NT2/D1 (cell line): ENCODE results near the gene MRTFB.

Source experiments
- DNase-seq: peaks from one replicate; pipeline ENCODE4 v3.0.0-alpha.2; 2011; ENCODE audit warnings: low read depth, low spot score
- H3K27me3 ChIP-seq: 2 replicates; pipeline ENCODE4 v1.6.0; 2011; ENCODE audit warnings: mild to moderate bottlenecking; ENCODE audit not compliant: insufficient read length, insufficient read depth
- H3K36me3 ChIP-seq: 2 replicates; pipeline ENCODE4 v1.6.1; 2011; ENCODE audit warnings: mild to moderate bottlenecking, low read length, mixed read lengths; ENCODE audit not compliant: insufficient read depth, insufficient read length
- H3K4me1 ChIP-seq: 2 replicates; pipeline ENCODE4 v1.5.1; 2011; ENCODE audit not compliant: insufficient read depth, insufficient read length
- H3K4me3 ChIP-seq: 2 replicates; pipeline ENCODE4 v1.5.1; 2011; ENCODE audit warnings: low read depth; ENCODE audit not compliant: insufficient read length
- H3K9ac ChIP-seq: 2 replicates; pipeline ENCODE4 v1.6.0; 2011; ENCODE audit warnings: low read depth; ENCODE audit not compliant: insufficient read length
- H3K9me3 ChIP-seq: 2 replicates; pipeline ENCODE4 v1.5.1; 2011; ENCODE audit warnings: mild to moderate bottlenecking, low read length; ENCODE audit not compliant: insufficient read depth
- SUZ12 ChIP-seq: IDR thresholded peaks from 2 replicates; pipeline ENCODE4 v1.6.1; 2011; ENCODE audit not compliant: insufficient read length, insufficient read depth; ENCODE audit errors: extremely low read depth
- YY1 ChIP-seq: IDR thresholded peaks from 2 replicates; pipeline ENCODE4 v1.6.1; 2011; ENCODE audit not compliant: insufficient read length, insufficient read depth
- ZNF274 ChIP-seq: IDR thresholded peaks from 2 replicates; pipeline ENCODE4 v1.6.1; 2011; ENCODE audit warnings: mild to moderate bottlenecking, low read depth, low read length

MRTFB gene

GRCh38 chr16:14199624-14200023 is 128.5 kb downstream of the MRTFB start:
- H3K36me3 ChIP-seq: peaks cover 3% of the 10 kb centered on the region

DNA sequence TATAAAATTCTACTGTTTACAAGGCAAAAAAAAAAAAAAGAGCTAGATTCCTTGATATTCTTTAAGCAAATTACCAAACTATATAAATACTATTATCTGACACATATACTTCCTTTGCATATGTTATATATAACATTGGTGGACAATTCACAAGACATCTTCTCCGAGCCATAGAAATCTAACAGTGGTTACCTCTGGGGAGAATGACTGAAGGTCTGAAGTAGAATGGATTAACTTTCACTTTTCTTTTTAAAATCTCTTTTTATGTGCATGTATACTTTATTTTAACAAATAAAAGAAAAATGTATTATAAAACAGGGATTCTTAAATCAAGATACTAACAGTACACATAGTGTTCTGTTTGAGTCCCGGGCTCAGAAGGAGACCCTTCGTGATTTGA is 131.0 kb downstream of the MRTFB start:
- DNase-seq: no peak
- Histone ChIP-seq H3K4me1 (no peaks in the 10 kb centered on the region), H3K9me3 (no peaks in the 10 kb centered on the region), H3K4me3 (no peak overlapping the region), H3K9ac (no peak overlapping the region), H3K36me3 (peaks cover 6% of the 10 kb centered on the region), H3K27me3 (no peaks in the 10 kb centered on the region)
- TF ChIP-seq ZNF274 (no peak), SUZ12 (no peak), YY1 (no peak)

More at GRCh38 chr16:14199624-14200023, 128.5 kb downstream of the MRTFB start:
- Histone ChIP-seq H3K4me3 (no peak overlapping the region), H3K9ac (no peak overlapping the region), H3K9me3 (no peaks in the 10 kb centered on the region), H3K4me1 (no peaks in the 10 kb centered on the region), H3K27me3 (no peaks in the 10 kb centered on the region)
- TF ChIP-seq YY1 (no peak), SUZ12 (no peak), ZNF274 (no peak)
- no peak for DNase-seq

GRCh38 chr16:14202697-14203096 is 131.6 kb downstream of the MRTFB start:
- no peak for DNase-seq
- Histone ChIP-seq H3K4me1 (no peaks in the 10 kb centered on the region), H3K9ac (no peak overlapping the region), H3K9me3 (no peaks in the 10 kb centered on the region), H3K4me3 (no peak overlapping the region), H3K36me3 (peaks cover 6% of the 10 kb centered on the region), H3K27me3 (no peaks in the 10 kb centered on the region)
- TF ChIP-seq SUZ12 (no peak), ZNF274 (no peak), YY1 (no peak)

DNA sequence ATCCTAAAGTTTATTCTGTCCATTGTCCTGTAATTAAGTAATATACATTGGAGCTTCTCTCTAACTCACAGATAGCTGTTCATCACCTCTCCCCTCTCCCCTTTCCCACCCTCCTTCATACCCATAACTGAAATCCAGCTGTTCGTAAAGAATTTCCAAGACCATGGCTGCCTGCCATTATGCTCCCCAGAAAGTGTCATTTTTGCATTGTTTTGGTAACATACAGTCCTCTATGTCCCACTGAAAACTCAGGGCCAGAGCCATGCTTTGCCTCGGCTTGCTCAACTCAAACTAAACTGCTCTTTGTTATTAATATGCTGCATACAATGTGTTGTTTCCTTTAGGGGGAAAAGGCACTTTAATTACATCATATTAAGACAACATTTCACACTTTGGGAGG is 132.0 kb downstream of the MRTFB start:
- Histone ChIP-seq H3K36me3 (peaks cover 6% of the 10 kb centered on the region), H3K27me3 (no peaks in the 10 kb centered on the region), H3K9me3 (no peaks in the 10 kb centered on the region), H3K4me3 (no peak overlapping the region), H3K4me1 (no peaks in the 10 kb centered on the region), H3K9ac (no peak overlapping the region)
- no peak for DNase-seq
- TF ChIP-seq SUZ12 (no peak), YY1 (no peak), ZNF274 (no peak)

DNA sequence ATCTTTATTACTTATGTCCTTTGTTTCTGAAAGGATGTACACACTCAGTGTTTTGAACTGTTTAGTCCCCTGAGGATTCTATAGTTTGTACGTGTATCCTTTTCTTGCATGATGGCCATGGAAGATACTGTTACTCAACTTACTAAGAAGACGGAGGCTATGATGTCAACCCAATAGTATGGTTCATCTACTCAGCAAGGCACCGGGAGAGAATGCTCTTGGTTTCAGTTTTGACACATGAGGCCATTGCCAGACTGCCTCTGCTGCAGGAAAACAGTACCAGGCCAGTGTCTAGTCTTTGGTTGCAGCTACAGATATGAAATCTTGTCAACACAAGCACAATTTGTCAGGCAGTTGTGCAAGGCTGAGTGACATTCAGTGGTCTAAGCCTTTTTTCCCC is 134.5 kb downstream of the MRTFB start:
- Histone ChIP-seq H3K9ac (no peak overlapping the region), H3K9me3 (no peaks in the 10 kb centered on the region), H3K36me3 (peaks cover 8% of the 10 kb centered on the region), H3K4me3 (no peak overlapping the region), H3K4me1 (no peaks in the 10 kb centered on the region), H3K27me3 (no peaks in the 10 kb centered on the region)
- TF ChIP-seq ZNF274 (no peak), SUZ12 (no peak), YY1 (no peak)
- no peak for DNase-seq

- Histone ChIP-seq H3K4me1 (no peaks in the 10 kb centered on the region), H3K9me3 (no peaks in the 10 kb centered on the region), H3K36me3 (peaks cover 31% of the 10 kb centered on the region), H3K9ac (no peak overlapping the region), H3K4me3 (no peak overlapping the region), H3K27me3 (no peaks in the 10 kb centered on the region)
- TF ChIP-seq ZNF274 (no peak), SUZ12 (no peak), YY1 (no peak)
- no peak for DNase-seq
Measured at GRCh38 chr16:14211856-14212543, 140.9 kb downstream of the MRTFB start.

GRCh38 chr16:14215941-14216340 is 144.8 kb downstream of the MRTFB start:
- no peaks in the 10 kb centered on the region for H3K4me1 ChIP-seq
- peaks cover 43% of the 10 kb centered on the region for H3K36me3 ChIP-seq
- no peak overlapping the region for H3K4me3 ChIP-seq
- DNase-seq: no peak
- H3K9ac ChIP-seq: no peak overlapping the region
- TF ChIP-seq SUZ12 (no peak), ZNF274 (no peak), YY1 (no peak)
- no peaks in the 10 kb centered on the region for H3K9me3 ChIP-seq
- H3K27me3 ChIP-seq: no peaks in the 10 kb centered on the region

GRCh38 chr16:14219983-14220382 is 148.9 kb downstream of the MRTFB start:
- DNase-seq: no peak
- H3K36me3 ChIP-seq: peaks cover 34% of the 10 kb centered on the region

More at GRCh38 chr16:14219983-14220382, 148.9 kb downstream of the MRTFB start:
- H3K9ac ChIP-seq: no peak overlapping the region
- no peaks in the 10 kb centered on the region for H3K27me3 ChIP-seq
- H3K9me3 ChIP-seq: no peaks in the 10 kb centered on the region
- TF ChIP-seq SUZ12 (no peak), ZNF274 (no peak), YY1 (no peak)
- H3K4me1 ChIP-seq: no peaks in the 10 kb centered on the region
- no peak overlapping the region for H3K4me3 ChIP-seq
